Fibroblast of lung (primary cell): ENCODE data around the gene SYNPR. TPM values are rescaled to one million over a fixed set of nuclear protein-coding genes. Genes with fewer than 3 reads are reported as not detected.

Experiments
- DNase-seq, 2 donors: peaks; one replicate each; pipeline versions ENCODE4 v3.0.0 to v3.0.0-alpha.2; 2010; ENCODE audit warnings: low read depth in 2 of 2
- H2AFZ ChIP-seq: 2 replicates; pipeline ENCODE4 v1.5.1; 2012; ENCODE audit warnings: low read length, control low read depth, inconsistent platforms
- H3K27ac ChIP-seq: 2 replicates; pipeline ENCODE4 v1.5.1; 2011; ENCODE audit warnings: low read length, control low read depth; ENCODE audit not compliant: insufficient read depth
- H3K27me3 ChIP-seq: 2 replicates; pipeline ENCODE4 v1.5.1; 2011; ENCODE audit warnings: mild to moderate bottlenecking, low read length; ENCODE audit not compliant: control insufficient read depth, insufficient read depth
- H3K36me3 ChIP-seq: 2 replicates; pipeline ENCODE4 v1.5.1; 2011; ENCODE audit warnings: low read length; ENCODE audit not compliant: control insufficient read depth, insufficient read depth
- H3K4me1 ChIP-seq: 2 replicates; pipeline ENCODE4 v1.5.1; 2011; ENCODE audit warnings: low read length; ENCODE audit not compliant: control insufficient read depth, insufficient read depth; ENCODE audit errors: extremely low read depth
- H3K4me2 ChIP-seq: 2 replicates; pipeline ENCODE4 v1.5.1; 2011; ENCODE audit warnings: low read length, control low read depth; ENCODE audit not compliant: insufficient read depth; ENCODE audit errors: extremely low read depth
- H3K4me3 ChIP-seq, 4 experiments: fragments of 200-600 bp in 1 of 4; sonication (generic) in 1 of 4; replicated peaks in 1 of 4; 2 replicates each; pipeline ENCODE4 v1.5.1; 2011 to 2016; ENCODE audit warnings: low read length in 4 of 4, low read depth in 3 of 4, mild to moderate bottlenecking in 3 of 4, control low read depth in 2 of 4, inconsistent platforms in 1 of 4, mixed read lengths in 1 of 4; ENCODE audit not compliant: insufficient read depth in 1 of 4; ENCODE audit errors: control extremely low read depth in 1 of 4
- H3K79me2 ChIP-seq: 2 replicates; pipeline ENCODE4 v1.5.1; 2012; ENCODE audit warnings: mild to moderate bottlenecking, low read length, inconsistent platforms; ENCODE audit not compliant: control insufficient read depth, insufficient read depth
- H3K9ac ChIP-seq: 2 replicates; pipeline ENCODE4 v1.5.1; 2011; ENCODE audit warnings: mild to moderate bottlenecking, low read length, control low read depth; ENCODE audit not compliant: insufficient read depth
- H3K9me3 ChIP-seq: 2 replicates; pipeline ENCODE4 v1.5.1; 2012; ENCODE audit warnings: low read depth, low read length; ENCODE audit not compliant: control insufficient read depth, insufficient read depth
- H4K20me1 ChIP-seq: 2 replicates; pipeline ENCODE4 v1.5.1; 2011; ENCODE audit warnings: low read length; ENCODE audit not compliant: control insufficient read depth, insufficient read depth; ENCODE audit errors: extremely low read depth
- CTCF ChIP-seq, 2 donors: IDR thresholded peaks in 1 of 2; conservative IDR thresholded peaks in 1 of 2; 1 replicate in 1 of 2; 2 replicates in 1 of 2; pipeline ENCODE4 v1.5.1; 2011 to 2012; ENCODE audit warnings: low read length in 2 of 2, control low read depth in 1 of 2, inconsistent platforms in 1 of 2, low read depth in 1 of 2, mild to moderate bottlenecking in 1 of 2
- EZH2 ChIP-seq: IDR thresholded peaks from 2 replicates; pipeline ENCODE4 v1.5.1; 2012; ENCODE audit warnings: low read length, control low read depth, mild to moderate bottlenecking; ENCODE audit errors: missing control alignments
- polyA plus RNA-seq, 2 donors: library from polyadenylated mRNA; depleted of rRNA in 1 of 2; stranded (reverse) in 1 of 2; unstranded in 1 of 2; fragments of >200 nt; gene quantifications; 2 replicates each; pipeline ENCODE4 v1.2.1, GENCODE V29; 2011 to 2012; ENCODE audit warnings: missing spikeins in 1 of 2
- total RNA-seq: library from RNA; depleted of rRNA; stranded (reverse); fragments of >200 nt; gene quantifications from 2 replicates; pipeline ENCODE4 v1.2.1, GENCODE V29; 2014

Gene SYNPR
- total and polyA plus RNA-seq, 2 donors (not counting 1 experiment from before 2014, with no cell fraction given): not detected

GRCh38 chr3:63580151-63580550, 302.0 kb downstream of the SYNPR start:
- no peaks in the 10 kb centered on the region for H3K4me1 ChIP-seq
- H2AFZ ChIP-seq: no peak overlapping the region
- H3K36me3 ChIP-seq: no peaks in the 10 kb centered on the region
- TF ChIP-seq CTCF (conservative IDR thresholded peaks at IDR 0.05 in 1 of 2, IDR thresholded peaks at IDR 0.05 in 1 of 2; ENCODE audit: low read depth in 1 of 2, low read length in 2 of 2) (no peak), EZH2 (no peak)
- H3K9ac ChIP-seq: no peak overlapping the region
- H3K27ac ChIP-seq: no peak overlapping the region
- no peak overlapping the region for H3K4me3 ChIP-seq
- H3K27me3 ChIP-seq: no peaks in the 10 kb centered on the region
- H3K9me3 ChIP-seq: no peaks in the 10 kb centered on the region
- DNase-seq: no peak
- H3K4me2 ChIP-seq: no peak overlapping the region
- H4K20me1 ChIP-seq: no peaks in the 10 kb centered on the region
- no peaks in the 10 kb centered on the region for H3K79me2 ChIP-seq

DNA sequence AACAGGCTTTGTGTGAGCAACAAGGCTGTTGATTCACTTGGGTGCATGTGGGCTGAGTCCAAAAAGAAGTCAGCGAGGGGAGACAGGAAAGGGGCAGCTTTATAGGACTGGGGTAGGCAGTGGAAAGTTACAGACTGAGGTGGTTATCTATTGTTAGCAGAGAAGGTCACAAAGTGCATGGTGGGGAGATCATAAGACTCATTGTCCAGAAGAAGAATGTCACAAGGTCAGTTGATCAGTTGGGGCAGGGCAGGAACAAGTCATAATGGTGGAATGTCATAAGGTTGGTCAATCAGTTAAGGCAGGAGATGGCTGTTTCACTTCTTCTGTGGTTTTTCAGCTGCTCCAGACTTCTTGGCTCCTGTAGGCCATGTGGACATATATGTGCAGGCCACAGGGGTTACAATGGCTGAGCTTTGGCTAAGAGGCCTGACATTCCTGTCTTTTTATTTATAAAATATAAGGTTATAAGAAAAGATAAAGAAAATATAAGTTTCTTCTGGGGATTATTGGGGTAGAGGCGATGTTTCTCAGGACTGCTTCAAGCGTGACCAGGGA, 304.9 kb downstream of the SYNPR start:
- TF ChIP-seq EZH2 (no peak), CTCF (conservative IDR thresholded peaks at IDR 0.05 in 1 of 2, IDR thresholded peaks at IDR 0.05 in 1 of 2; ENCODE audit: low read depth in 1 of 2, low read length in 2 of 2) (no peak)
- Histone ChIP-seq H3K4me2 (no peak overlapping the region), H3K27ac (no peak overlapping the region), H2AFZ (no peak overlapping the region), H3K79me2 (no peaks in the 10 kb centered on the region), H3K4me3 (no peak overlapping the region), H4K20me1 (no peaks in the 10 kb centered on the region), H3K9me3 (no peaks in the 10 kb centered on the region), H3K36me3 (no peaks in the 10 kb centered on the region), H3K9ac (no peak overlapping the region), H3K4me1 (no peaks in the 10 kb centered on the region), H3K27me3 (no peaks in the 10 kb centered on the region)
- DNase-seq: no peak

GRCh38 chr3:63584681-63585080, 306.6 kb downstream of the SYNPR start:
- H3K79me2 ChIP-seq: no peaks in the 10 kb centered on the region
- no peak overlapping the region for H3K4me3 ChIP-seq
- no peak overlapping the region for H3K27ac ChIP-seq
- no peak overlapping the region for H3K9ac ChIP-seq
- no peaks in the 10 kb centered on the region for H3K4me1 ChIP-seq
- no peak for DNase-seq
- H4K20me1 ChIP-seq: no peaks in the 10 kb centered on the region
- H2AFZ ChIP-seq: no peak overlapping the region
- no peaks in the 10 kb centered on the region for H3K9me3 ChIP-seq
- no peak for TF ChIP-seq CTCF (conservative IDR thresholded peaks at IDR 0.05 in 1 of 2, IDR thresholded peaks at IDR 0.05 in 1 of 2; ENCODE audit: low read depth in 1 of 2, low read length in 2 of 2)
- no peak for TF ChIP-seq EZH2
- no peaks in the 10 kb centered on the region for H3K27me3 ChIP-seq
- no peaks in the 10 kb centered on the region for H3K36me3 ChIP-seq
- no peak overlapping the region for H3K4me2 ChIP-seq
